ENCODE data around the gene IFI27.
"Not testable (repeated sequence)": the region's sequence is repeated elsewhere in the genome, so short reads cannot be mapped to it uniquely, and the experiment has no call there.

The IFI27 gene

DNA sequence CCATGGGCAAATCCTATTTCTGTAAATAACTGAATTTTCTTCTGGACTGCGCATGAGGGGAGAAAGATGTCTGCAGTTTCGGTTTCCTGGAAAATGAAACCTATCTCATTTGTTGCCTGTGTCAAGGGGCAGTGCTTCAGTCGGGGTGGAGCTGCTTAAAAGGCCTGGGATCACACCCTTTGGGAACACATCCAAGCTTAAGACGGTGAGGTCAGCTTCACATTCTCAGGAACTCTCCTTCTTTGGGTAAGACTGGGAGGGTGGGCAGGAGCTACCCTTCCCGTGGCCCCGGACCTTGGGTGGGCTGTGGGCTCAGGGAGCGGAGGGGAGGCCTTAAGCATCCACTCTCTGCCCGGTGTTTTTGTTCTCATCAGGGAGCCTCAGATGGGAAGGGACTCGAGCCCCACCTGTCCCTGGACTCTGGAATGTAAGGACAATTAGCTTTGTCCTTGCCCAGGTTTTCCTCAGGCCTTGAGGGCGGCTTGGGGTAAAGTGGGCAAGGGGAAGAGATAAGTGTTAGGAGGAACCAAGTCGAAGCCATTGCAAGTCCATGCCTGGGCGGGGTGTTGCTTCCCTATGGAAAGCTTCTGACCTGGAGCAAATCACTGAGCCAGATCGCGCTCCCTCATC is at the start of gene IFI27:
IFI27 (plus strand) TSS at position 185 of the 630 bp plus-strand sequence.
- no peak for DNase-seq (ENCODE audit: low read depth, low spot score)

DNA sequence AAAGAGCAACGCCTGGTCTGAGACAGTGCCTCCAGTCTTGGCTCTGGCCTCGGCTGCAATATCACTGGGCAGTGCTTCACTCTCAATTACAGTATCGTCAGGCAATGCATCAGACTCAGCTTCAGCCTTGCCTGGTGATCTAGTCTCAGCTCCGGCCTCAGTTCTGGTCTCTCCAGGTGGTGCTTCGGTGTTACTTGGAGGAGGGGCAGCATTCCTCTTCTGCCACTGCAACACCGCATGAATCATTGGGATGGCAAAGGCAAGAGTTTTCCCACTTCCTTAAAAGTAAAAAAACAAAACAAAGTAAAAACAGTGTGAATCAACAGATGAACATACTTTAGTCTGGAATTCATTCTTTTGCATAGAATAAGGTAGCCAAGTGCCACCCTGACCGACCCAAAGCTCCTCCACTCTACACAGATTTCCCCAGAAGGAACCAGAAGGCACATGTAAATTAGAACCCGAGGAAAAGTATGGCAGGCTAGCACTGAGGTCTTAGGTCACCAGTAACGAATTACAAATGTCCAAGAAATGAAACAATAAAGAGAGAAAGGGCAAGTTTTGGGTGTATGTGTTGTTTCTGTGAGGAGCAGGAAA is 48.1 kb upstream of the IFI27 start:
- no peak for DNase-seq (ENCODE audit: low read depth, low spot score)

DNA sequence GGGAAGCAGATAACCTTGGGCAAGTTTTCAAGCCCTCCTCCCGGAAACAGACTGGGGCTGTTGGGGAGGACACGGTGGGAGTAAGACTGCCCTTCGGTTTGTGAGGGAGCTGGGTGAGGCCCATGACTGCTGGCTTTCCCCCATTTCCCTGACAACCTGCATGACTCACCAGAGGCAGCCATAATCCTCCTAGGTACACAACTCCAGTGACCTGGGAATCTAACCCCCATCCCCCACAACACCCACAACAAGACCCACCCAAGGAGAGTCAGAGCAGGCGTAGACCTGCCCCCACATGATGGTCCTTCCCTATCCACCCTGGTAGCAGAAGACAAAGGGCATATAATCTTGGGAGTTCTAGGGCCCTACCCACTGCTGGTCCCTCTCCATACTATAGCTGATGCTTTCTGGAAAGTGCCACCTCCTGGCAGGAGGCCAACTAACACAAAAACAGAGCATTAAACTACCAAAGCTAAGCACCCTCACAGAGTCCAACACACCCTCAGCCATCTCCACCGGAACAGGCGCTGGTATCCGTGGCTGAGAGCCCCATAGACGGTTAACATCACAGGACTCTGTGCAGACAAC is 44.4 kb upstream of the IFI27 start:
- no peak for DNase-seq (ENCODE audit: low read depth, low spot score)

DNA sequence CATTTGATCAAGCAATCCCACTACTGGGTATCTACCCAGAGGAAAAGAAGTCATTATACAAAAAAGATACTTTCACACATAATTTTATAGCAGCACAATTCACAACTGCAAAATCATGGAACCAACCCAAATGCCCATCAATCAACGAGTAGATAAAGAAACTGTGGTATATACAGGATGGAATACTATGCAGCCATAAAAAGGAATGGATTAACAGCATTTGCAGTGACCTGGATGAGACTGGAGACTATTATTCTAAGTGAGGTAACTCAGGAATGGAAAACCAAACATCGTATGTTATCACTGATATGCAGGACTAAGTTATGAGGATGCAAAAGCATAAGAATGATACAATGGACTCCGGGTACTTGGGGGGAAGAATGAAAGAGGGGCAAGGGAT is 38.5 kb upstream of the IFI27 start:
- DNase-seq (ENCODE audit: low read depth, low spot score): not testable (repeated sequence)

DNA sequence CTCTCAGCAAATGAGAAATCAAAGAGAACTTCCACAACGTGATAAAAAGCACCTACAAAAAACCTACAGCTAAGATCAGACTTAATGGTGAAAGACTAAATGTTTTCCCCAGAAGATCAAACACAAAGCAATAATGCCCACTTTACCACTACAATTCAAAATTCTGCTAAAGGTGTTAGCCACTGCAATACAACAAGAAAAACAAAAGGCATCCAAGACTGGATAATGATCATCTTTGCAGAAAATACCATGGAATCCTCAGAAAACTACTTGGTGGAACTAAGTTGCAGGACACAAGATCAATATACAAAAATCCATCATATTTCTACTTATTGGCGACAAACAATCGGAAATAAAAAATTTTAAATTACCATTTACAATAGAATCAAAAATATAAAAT is 36.0 kb upstream of the IFI27 start:
- no peak for DNase-seq (ENCODE audit: low read depth, low spot score)

DNA sequence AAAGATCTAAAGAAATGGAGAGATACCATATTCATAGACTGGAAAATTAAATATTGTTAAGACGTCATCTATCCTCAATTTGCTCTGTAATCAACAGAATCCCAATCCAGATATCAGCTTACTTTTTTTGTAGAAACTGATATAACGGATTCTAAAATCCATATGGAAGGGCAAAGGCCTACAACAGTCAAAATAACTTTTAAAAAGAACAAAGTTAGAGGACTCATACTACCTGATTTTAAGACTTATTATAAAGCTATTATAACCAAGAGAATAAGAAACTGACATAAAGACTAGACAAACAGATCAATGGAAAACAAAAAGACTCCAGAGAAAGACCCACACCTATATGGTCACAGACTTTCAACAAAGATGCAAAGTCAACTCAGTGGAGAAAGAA is 35.5 kb upstream of the IFI27 start:
- no peak for DNase-seq (ENCODE audit: low read depth, low spot score)

DNA sequence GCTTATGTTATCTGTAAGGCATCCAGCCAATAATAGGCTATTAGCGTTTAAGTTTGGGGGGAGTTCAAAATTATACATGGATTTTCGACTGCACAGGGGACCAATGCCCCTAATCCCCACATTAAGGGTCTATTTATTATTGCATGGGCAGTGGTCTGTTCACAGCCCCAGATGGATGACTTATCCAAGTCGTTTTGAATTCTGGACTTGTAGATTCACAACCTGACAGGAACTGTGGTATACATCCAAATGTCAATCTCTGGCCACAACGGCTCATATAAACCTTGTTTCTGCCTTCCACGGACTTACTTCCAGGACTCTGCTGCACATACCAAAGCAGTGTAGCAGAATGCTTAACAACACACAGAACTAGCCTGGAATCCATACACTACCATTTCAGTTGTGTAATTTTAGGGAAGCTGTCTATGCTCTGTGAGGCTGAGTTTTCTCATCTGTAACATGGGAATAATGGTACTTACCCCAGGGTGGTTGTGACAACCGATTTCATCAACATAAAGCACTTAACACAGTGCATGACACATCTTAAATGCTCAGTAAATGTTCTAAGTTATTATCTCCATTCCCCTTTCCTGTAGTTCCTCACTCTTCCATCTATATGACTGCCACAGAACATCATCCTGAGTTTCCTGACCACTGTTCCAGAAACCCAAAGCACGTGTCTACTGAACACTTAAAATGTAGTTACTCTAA is 33.3 kb upstream of the IFI27 start:
- no peak for DNase-seq (ENCODE audit: low read depth, low spot score)

DNA sequence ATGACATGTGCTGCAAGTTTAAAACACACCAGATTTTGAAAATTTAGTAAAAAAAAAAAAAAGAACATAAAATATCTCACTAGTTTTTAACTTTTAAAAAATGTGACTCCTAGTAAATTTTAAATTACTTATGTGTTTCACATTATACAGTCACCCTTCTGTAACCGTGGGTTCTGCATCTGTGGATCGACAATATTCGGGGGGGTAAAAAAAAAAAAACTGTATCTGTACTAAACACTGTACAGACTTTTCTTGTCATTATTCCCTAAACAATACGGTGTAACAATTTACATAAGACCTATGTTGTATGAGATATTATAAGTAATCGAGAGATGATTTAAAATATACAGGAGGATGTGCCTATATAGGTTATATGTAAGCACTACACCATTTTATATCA is 32.7 kb upstream of the IFI27 start:
- no peak for DNase-seq (ENCODE audit: low read depth, low spot score)

DNA sequence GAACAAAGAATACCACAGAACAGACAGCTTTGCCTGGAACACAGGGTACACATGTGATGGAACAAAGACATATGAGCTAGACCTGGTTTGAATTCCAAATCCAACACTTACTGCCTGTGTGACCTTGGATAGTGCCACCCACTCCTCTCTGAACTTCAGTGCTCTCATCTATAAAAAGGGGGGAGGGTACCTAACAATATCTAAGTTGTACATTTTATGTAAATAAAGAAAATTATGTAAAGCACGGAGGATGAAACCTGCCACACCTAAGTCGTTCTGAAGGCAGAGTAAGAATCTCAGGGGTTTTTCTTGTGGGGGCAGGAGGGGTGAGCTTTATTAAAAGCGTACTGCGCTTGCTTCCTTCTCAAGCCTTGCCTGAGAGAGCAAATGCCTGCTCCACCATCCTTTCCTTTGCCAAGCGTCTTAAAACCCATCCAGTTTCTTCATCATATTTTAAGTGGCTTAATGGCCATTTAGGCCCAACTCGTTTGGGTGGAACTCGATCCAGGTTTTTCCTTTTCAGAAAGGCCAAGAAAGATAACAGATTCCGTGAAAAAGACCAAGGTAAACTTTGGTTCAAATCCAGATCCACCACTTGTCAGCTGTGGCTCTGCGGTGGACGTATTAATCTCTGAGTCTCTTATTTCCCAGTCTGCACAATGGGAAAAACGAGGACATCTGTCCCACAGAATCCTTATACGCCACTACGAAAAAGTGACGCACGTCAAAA is 30.5 kb upstream of the IFI27 start:
- no peak for DNase-seq (ENCODE audit: low read depth, low spot score)

DNA sequence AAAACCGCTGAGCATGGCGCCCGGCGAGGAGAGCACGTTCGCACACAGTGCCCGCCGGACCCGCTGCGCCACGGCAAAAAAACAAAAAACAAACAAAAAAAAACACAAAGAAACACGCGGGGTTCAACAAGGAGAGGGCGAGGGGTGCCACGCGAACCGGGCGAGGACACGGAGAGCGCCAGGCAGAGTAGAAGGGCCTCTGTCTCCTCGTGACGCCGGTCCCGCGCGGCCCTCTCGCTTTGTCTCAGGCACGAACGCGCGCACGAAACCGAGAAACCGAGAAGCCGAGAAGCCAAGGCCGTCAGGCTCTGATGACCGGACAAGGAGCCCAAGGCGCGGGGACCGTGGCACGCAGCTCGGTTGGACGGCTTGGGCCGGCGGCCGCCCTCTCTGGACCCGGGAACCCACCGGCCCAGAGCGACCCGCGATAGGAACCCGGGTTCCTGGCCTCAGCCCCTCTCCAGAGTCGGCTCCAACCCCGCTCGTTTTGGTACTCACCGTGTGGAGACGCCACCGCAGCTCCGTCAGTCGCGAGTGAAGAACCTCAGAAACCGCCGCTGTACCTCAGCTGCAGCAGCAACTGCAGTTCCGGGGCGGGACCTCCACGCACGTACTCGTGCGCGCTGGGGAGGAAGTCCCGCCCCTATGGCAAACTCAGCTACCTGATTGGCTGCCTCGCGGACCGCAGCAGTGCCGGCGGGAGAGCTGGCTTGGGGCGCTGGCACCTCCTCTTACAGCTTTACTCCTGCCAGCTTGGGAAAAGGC is 29.7 kb upstream of the IFI27 start, which contains the start of the genes DDX24 and IFI27L1:
DDX24 (minus strand) TSS at position 582 of the 765 bp plus-strand sequence. CDS start 1,460 bp downstream, outside the sequence.
IFI27L1 (plus strand) TSS at position 690 of the 765 bp plus-strand sequence. CDS start 15,628 bp downstream, outside the sequence.
- DNase-seq (ENCODE audit: low read depth, low spot score): peak; percentile 83

DNA sequence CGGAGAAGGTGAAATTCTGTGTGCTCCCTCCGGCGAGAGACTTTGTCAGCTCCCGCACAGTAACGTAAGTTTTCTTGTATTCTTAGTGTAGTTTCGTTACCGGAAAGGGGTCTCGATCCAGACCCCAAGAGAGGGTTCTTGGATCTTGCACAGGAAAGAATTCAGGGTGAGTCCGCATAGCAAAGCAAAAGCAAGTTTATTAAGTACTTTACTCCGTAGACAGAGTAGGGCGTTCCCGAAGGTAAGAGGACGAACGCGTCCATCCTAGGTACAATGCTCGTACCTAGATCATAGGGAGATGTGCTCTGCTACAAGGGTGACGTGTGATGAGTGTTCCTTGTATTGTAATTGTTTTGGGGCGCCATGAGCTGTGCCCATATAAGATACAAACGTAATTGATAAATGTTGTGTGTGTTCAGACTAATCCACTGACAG is 29.1 kb upstream of the IFI27 start:
- no peak for DNase-seq (ENCODE audit: low read depth, low spot score)

DNA sequence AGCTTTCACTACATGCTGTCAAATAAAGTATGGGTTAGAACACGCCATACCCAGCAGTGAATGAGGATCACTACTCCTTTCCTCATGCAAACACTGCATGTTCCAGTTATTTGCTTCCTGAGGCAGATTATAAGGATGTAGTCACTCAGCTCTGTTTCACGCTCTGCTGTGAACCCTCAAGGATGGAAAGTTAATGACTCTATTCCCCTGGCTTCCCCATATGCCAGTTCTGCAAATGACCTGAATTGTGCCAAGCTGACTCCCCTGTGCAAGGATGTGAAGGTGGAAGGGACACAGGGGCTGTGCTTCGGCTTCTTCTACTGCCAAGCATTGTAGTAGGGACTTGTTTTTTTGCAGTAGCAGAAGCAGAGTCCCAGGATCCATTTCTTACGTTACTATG is 22.6 kb upstream of the IFI27 start:
- no peak for DNase-seq (ENCODE audit: low read depth, low spot score)

DNA sequence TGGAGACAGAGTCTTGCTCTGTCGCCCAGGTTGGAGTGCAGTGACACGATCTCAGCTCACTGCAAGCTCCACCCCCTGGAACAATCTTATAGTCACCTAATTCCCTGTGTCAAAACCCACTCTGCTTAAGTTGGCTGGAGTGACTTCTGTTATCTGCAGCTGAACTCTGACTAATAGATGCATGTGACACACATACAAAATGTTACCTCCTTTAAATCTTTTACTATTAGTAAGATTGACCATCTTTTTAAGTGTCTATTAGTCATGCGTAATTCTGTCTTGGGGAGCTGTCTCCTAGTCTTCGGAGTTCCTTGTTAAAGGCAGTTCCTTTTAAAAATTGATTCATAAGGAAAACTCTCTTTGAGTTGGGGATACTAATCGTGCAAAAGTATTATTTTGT is 22.0 kb upstream of the IFI27 start:
- DNase-seq (ENCODE audit: low read depth, low spot score): no peak

DNA sequence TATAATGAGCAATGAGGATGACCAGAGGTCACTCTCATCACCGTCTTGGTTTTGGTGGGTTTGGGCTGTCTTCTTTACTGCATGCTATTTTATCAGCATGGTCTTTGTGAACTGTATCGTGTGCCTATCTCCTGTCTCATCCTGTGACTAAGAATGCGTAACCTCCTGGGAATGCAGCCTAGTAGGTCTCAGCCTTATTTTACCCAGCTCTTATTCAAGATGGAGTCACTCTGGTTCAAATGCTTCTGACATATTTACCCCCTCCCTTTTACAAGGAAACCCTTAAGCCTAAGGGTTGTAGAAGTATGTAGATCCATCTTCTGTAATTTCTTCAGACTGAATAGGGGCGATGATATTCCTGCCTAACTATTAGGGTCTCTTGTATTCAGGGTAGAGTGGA is 21.1 kb upstream of the IFI27 start:
- no peak for DNase-seq (ENCODE audit: low read depth, low spot score)

DNA sequence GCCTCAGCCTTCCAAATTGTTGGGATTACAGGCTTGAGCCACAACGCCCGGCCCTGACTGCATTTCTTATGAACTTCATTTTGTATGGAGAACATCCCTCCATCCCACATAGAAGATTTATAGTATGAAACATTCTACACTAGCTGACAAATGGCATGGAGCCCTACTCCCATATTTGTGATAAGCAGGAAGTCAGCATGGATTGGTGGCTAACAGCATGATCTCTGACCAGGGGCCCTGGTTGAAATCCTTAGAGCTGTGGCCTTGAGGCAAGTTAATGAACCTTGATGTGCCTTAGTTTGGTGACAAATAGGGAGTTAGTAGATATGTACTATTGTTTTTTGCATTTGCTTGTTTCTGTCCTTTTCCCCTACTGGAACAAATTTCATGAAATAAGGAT is 17.1 kb upstream of the IFI27 start:
- DNase-seq (ENCODE audit: low read depth, low spot score): no peak

DNA sequence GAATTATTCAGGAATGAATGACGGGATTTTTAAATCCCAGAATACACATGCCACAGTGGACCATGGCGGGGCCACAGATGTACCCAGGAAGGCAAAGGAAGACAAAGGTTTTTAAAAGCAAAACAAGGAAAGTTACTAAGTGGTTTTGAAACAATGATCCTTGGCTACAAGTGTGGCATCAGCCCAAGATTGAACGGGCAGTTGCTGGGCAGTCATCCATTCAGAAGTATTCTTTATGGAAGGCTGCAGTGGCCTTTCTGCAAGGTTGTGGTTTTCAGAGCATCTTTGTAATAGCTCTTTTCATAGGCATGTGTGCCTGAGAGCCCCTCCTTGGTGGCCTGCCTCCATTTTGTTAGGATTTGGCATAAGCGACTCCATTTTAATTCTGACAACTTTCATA is 13.4 kb upstream of the IFI27 start:
- DNase-seq (ENCODE audit: low read depth, low spot score): no peak

DNA sequence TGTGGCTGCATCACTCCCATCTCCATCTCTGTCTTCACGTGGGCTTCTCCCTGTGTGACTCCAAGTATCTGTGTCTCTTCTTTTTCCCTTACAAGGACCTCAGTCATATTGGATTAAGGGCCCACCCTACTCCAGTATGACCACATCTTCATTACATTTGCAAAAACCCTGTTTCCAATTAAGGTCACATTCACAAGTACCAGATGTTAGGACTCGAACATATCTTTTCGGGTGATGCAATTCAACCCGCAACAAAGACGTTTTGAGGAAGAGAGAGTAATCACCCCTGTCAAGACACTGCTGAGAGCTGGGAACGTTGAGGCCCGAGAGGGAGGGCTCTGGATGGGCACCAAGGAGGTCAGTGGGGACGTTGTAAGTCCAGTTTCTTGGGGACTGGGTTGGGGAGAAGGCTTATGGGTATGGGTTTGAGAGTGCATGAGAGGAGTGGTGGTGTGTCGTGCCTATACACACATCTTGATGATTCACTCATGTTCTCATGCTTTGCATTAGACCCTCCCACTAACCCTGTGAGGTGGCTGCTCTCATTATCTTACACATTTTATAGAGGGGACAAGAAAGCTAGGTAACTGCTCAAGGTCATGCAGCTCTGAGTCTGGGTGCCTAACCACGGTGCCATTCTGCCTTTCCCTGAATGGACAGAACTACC is 12.1 kb upstream of the IFI27 start:
- DNase-seq (ENCODE audit: low read depth, low spot score): no peak

DNA sequence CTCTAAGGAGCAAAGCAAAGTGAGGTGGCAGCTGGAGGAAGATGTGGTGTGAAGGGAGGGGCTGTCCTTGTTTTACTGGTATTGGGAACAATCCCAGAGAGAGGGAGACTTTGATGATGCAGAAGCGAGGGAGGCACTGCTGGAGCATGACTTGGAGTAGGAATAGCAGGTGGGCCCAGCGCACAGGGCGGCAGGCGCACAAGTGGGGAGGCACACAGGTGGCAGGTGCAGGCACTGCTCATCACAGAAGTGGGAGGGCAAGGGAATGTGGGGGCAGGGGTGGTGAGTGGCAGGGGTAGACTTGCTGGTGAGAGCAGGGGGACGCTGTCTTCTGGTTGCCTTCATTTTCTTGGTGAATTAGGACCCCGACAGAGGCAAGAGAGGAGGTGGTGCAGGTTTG is 11.5 kb upstream of the IFI27 start:
- DNase-seq (ENCODE audit: low read depth, low spot score): no peak

DNA sequence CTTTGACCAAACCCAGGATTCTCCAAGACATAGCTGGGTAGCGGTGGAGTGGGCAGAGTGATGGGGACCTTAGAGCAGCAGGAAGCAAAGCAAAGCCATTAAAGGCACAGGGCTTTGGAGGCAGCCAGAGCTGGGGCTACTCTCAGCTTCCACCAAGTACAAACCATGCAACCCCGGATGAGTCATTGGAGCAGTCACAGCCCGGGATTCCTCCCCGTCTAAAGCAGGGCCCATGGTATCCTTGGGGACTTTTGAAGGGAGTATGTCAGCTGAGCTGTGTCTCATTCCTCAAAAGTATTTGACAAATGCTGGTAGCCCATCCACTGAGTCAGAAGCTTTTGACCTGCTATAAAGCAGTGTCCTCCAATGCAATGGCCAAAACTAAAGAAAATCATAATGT is 9.7 kb upstream of the IFI27 start:
- DNase-seq (ENCODE audit: low read depth, low spot score): no peak

DNA sequence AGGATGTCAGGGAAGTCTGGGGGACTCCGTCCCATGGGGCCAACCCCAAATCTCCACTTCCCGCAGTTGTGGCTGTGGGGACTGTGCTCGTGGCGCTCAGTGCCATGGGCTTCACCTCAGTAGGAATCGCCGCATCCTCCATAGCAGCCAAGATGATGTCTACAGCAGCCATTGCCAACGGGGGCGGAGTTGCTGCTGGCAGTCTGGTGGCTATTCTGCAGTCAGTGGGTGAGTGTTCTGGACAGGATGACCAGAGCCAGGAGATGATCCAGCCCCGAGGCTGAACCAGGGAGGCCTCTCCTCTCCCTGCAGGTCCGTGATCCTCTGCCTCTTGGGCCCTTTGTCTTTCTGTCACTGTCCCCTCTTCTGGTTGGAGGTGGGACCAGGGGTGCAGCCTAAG is 8.8 kb upstream of the IFI27 start:
- DNase-seq (ENCODE audit: low read depth, low spot score): no peak
